Measurements from ENCODE around the gene PTBP3. TPM values are rescaled to one million over a fixed set of nuclear protein-coding genes. Genes with fewer than 3 reads are reported as not detected.

Gene PTBP3
- polyA plus RNA-seq, 1 donor from 2014 or later = 36.1 TPM

GRCh38 chr9:112310826-112311225 lies 22.6 kb downstream of the PTBP3 start:
- Histone ChIP-seq H3K36me3 (ENCODE audit: insufficient read depth, low read length) (no peaks in the 10 kb centered on the region), H3K27me3 (ENCODE audit: insufficient read depth, low read depth, low read length) (no peaks in the 10 kb centered on the region), H4K20me1 (ENCODE audit: insufficient read depth) (no peaks in the 10 kb centered on the region), H3F3A (ENCODE audit: insufficient read depth, low read length, poor library complexity, severe bottlenecking) (no peaks in the 10 kb centered on the region), H3K9me3 (ENCODE audit: low read length) (no peaks in the 10 kb centered on the region), H2AFZ (ENCODE audit: low read depth, low read length) (no peak overlapping the region), H3K79me2 (replicated peaks; ENCODE audit: insufficient read depth, low read length) (peaks cover 46% of the 10 kb centered on the region), H3K9me2 (ENCODE audit: insufficient read depth, low read length) (no peaks in the 10 kb centered on the region), H3K9ac (ENCODE audit: low read length) (no peak overlapping the region), H3K4me3 (ENCODE audit: low read length) (no peak overlapping the region), H3K4me2 (ENCODE audit: low read length) (no peak overlapping the region), H3K27ac (ENCODE audit: low read length) (no peak overlapping the region)
- TF ChIP-seq EP300 (conservative IDR thresholded peaks at IDR 0.05; ENCODE audit: poor library complexity, severe bottlenecking) (no peak), MXI1 (conservative IDR thresholded peaks at IDR 0.05; ENCODE audit: poor library complexity, severe bottlenecking) (no peak), SMC3 (conservative IDR thresholded peaks at IDR 0.05; ENCODE audit: poor library complexity) (no peak), POLR2AphosphoS5 (IDR thresholded peaks at IDR 0.05) (no peak), EZH2 (IDR thresholded peaks at IDR 0.05; ENCODE audit: borderline replicate concordance, insufficient read depth, low read length, poor library complexity, severe bottlenecking) (no peak), REST (IDR thresholded peaks at IDR 0.05; ENCODE audit: borderline replicate concordance) (no peak), TAF1 (IDR thresholded peaks at IDR 0.05; ENCODE audit: low read depth) (no peak)

GRCh38 chr9:112308588-112308987 lies 24.8 kb downstream of the PTBP3 start:
- Histone ChIP-seq H3K4me2 (ENCODE audit: low read length) (peak overlapping the region; percentile 18), H3K79me2 (replicated peaks; ENCODE audit: insufficient read depth, low read length) (peaks cover 39% of the 10 kb centered on the region), H3K9ac (ENCODE audit: low read length) (peak overlapping the region; percentile 9)

More at GRCh38 chr9:112308588-112308987, 24.8 kb downstream of the PTBP3 start:
- no peaks in the 10 kb centered on the region for H3K36me3 ChIP-seq (ENCODE audit: insufficient read depth, low read length)
- no peaks in the 10 kb centered on the region for H3K9me3 ChIP-seq (ENCODE audit: low read length)
- peak overlapping the region; percentile 10 for H3K27ac ChIP-seq (ENCODE audit: low read length)
- no peaks in the 10 kb centered on the region for H3F3A ChIP-seq (ENCODE audit: insufficient read depth, low read length, poor library complexity, severe bottlenecking)
- no peaks in the 10 kb centered on the region for H3K9me2 ChIP-seq (ENCODE audit: insufficient read depth, low read length)
- H3K4me3 ChIP-seq (ENCODE audit: low read length) = peak overlapping the region; percentile 42
- TF ChIP-seq CTCF (IDR thresholded peaks at IDR 0.05; ENCODE audit: poor library complexity, severe bottlenecking) = no peak
- TF ChIP-seq EZH2 (IDR thresholded peaks at IDR 0.05; ENCODE audit: borderline replicate concordance, insufficient read depth, low read length, poor library complexity, severe bottlenecking) = no peak
- TF ChIP-seq EP300 (conservative IDR thresholded peaks at IDR 0.05; ENCODE audit: poor library complexity, severe bottlenecking) = no peak
- no peak for TF ChIP-seq MXI1 (conservative IDR thresholded peaks at IDR 0.05; ENCODE audit: poor library complexity, severe bottlenecking)
- TF ChIP-seq POLR2AphosphoS5 (IDR thresholded peaks at IDR 0.05) = no peak
- no peak for TF ChIP-seq REST (IDR thresholded peaks at IDR 0.05; ENCODE audit: borderline replicate concordance)
- no peak for TF ChIP-seq SMC3 (conservative IDR thresholded peaks at IDR 0.05; ENCODE audit: poor library complexity)
- no peak for TF ChIP-seq TAF1 (IDR thresholded peaks at IDR 0.05; ENCODE audit: low read depth)
- no peak for TF ChIP-seq RAD21 (conservative IDR thresholded peaks at IDR 0.05)
- no peaks in the 10 kb centered on the region for H3K27me3 ChIP-seq (ENCODE audit: insufficient read depth, low read depth, low read length)
- H2AFZ ChIP-seq (ENCODE audit: low read depth, low read length) = no peak overlapping the region
- no peaks in the 10 kb centered on the region for H4K20me1 ChIP-seq (ENCODE audit: insufficient read depth)

Measured in neural cell (in vitro differentiated cells).